CD4-positive, alpha-beta T cell (primary cell): ENCODE results near the gene C17orf67. TPM values are rescaled to one million over a fixed set of nuclear protein-coding genes. Genes with fewer than 3 reads are reported as not detected.

ENCODE experiments used
- ATAC-seq: fragments of 200-7000 bp; cut with Tn5 transposase; one replicate; pipeline ENCODE4 v1.10.0; 2022; ENCODE audit warnings: mild to moderate bottlenecking; ENCODE audit not compliant: poor library complexity
- CTCF ChIA-PET: fragments of 350-600 bp; sonication (Branson Sonifier 250); formaldehyde crosslinking; loops from one replicate; lab custom pipeline; 2021; ENCODE audit warnings: antibody characterized with exemption, inconsistent platforms; lab: Charles Lee
- POLR2A ChIA-PET: fragments of 350-600 bp; sonication (Branson Sonifier 250); formaldehyde crosslinking; loops from one replicate; lab custom pipeline; 2021; ENCODE audit warnings: antibody characterized with exemption, inconsistent platforms; lab: Charles Lee
- DNase-seq, 14 experiments: peaks; one replicate each; pipeline ENCODE4 v3.0.0-alpha.2; 2013 to 2020; ENCODE audit warnings: mixed read lengths in 2 of 14
- H3K27ac ChIP-seq, 2 donors: one replicate each; pipeline versions ENCODE4 v1.5.1 to v1.7.0; 2013; ENCODE audit warnings: low read length in 2 of 2, low read depth in 1 of 2, mild to moderate bottlenecking in 1 of 2
- H3K27me3 ChIP-seq, 2 experiments: 1 replicate in 1 of 2; 2 replicates in 1 of 2; pipeline versions ENCODE4 v1.6.1 to v1.7.0; 2013; ENCODE audit warnings: low read length in 2 of 2, control low read depth in 1 of 2, mild to moderate bottlenecking in 1 of 2, moderate library complexity in 1 of 2; ENCODE audit not compliant: insufficient read depth in 2 of 2, control insufficient read depth in 1 of 2
- H3K36me3 ChIP-seq: one replicate; pipeline ENCODE4 v1.6.1; 2013; ENCODE audit warnings: low read length, control low read depth; ENCODE audit not compliant: insufficient read depth
- H3K4me1 ChIP-seq: one replicate; pipeline ENCODE4 v1.6.1; 2013; ENCODE audit warnings: low read length, control low read depth; ENCODE audit not compliant: insufficient read depth
- H3K4me3 ChIP-seq: one replicate; pipeline ENCODE4 v1.5.1; 2013; ENCODE audit warnings: mild to moderate bottlenecking, low read length, moderate library complexity
- H3K9me3 ChIP-seq, 2 experiments: 1 replicate in 1 of 2; 2 replicates in 1 of 2; pipeline versions ENCODE4 v1.6.1 to v1.7.0; 2013; ENCODE audit warnings: low read length in 2 of 2, mild to moderate bottlenecking in 2 of 2, control low read depth in 1 of 2, moderate library complexity in 1 of 2; ENCODE audit not compliant: control insufficient read depth in 1 of 2, insufficient read depth in 1 of 2
- H3K27ac Mint-ChIP-seq: one replicate; pipeline ENCODE4 v1.8.0; 2020; ENCODE audit warnings: mixed read lengths
- H3K27me3 Mint-ChIP-seq: one replicate; pipeline ENCODE4 v1.8.0; 2021; ENCODE audit warnings: mixed read lengths
- H3K36me3 Mint-ChIP-seq: one replicate; pipeline ENCODE4 v1.8.0; 2021; ENCODE audit warnings: low read depth, mixed read lengths
- H3K4me1 Mint-ChIP-seq: one replicate; pipeline ENCODE4 v1.8.0; 2021; ENCODE audit warnings: low read depth, mixed read lengths
- H3K4me3 Mint-ChIP-seq: one replicate; pipeline ENCODE4 v1.8.0; 2020; ENCODE audit warnings: mild to moderate bottlenecking, mixed read lengths
- H3K9me3 Mint-ChIP-seq: one replicate; pipeline ENCODE4 v1.8.0; 2020; ENCODE audit warnings: mixed read lengths
- intact Hi-C, 2 experiments: fragments of 100-400 bp; cut with DNase I in 1 of 2; cut with micrococcal nuclease in 1 of 2; formaldehyde crosslinking; loops; one replicate each; pipeline versions ENCODE4 v1.15.1 to v1.9.0; 2023 to 2025; cut with DNase I, micrococcal nuclease
- total RNA-seq, 174 experiments: library from RNA in 2 of 174; stranded (reverse) in 2 of 174; gene quantifications; one replicate each; pipeline ENCODE4 v1.2.3 and lab custom pipeline; 2021 to 2026
- TF ChIP-seq, protein P1 (sequence below): fragments of 200-600 bp; IDR thresholded peaks from one replicate; pipeline ENCODE4 v1.8.0; 2022; ENCODE audit warnings: antibody characterized with exemption, mild to moderate bottlenecking

C17orf67 gene
- total RNA-seq, 2 experiments from 2014 or later = 4.3 to 4.8 TPM

DNA sequence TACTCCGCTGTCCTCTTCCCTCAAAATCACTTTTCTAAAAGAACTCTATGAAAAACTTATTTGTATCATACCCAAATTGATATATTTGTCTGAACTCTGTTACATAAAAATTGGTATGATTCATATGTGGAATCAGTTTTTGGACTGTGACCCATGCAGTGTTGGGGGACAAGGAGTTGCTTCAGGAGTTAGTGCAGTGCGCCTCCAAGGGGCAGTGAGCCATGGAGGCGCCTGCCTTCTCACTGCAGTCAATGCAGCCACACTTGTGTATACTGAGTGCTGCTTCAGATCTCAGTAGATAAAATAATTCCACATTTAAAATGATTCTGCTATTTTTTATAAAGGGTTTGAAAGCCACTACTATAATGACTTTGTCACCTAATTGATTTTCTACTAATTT, 32.8 kb upstream of the C17orf67 start:
- H3K27ac Mint-ChIP-seq = no peak overlapping the region
- peaks cover 9% of the 10 kb centered on the region for H3K4me1 Mint-ChIP-seq
- H3K9me3 ChIP-seq = no peaks in the 10 kb centered on the region
- TF ChIP-seq, protein P1, sequence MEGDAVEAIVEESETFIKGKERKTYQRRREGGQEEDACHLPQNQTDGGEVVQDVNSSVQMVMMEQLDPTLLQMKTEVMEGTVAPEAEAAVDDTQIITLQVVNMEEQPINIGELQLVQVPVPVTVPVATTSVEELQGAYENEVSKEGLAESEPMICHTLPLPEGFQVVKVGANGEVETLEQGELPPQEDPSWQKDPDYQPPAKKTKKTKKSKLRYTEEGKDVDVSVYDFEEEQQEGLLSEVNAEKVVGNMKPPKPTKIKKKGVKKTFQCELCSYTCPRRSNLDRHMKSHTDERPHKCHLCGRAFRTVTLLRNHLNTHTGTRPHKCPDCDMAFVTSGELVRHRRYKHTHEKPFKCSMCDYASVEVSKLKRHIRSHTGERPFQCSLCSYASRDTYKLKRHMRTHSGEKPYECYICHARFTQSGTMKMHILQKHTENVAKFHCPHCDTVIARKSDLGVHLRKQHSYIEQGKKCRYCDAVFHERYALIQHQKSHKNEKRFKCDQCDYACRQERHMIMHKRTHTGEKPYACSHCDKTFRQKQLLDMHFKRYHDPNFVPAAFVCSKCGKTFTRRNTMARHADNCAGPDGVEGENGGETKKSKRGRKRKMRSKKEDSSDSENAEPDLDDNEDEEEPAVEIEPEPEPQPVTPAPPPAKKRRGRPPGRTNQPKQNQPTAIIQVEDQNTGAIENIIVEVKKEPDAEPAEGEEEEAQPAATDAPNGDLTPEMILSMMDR = peak; percentile 27
- no peaks in the 10 kb centered on the region for H3K9me3 Mint-ChIP-seq
- H3K4me3 ChIP-seq = no peak overlapping the region
- intact Hi-C loops = loop anchor here in 1 of 2 experiments (1.0 kb wide), 1 partner anchor 47 kb away; no protein-coding TSS in a partner anchor
- H3K27ac ChIP-seq = no peak overlapping the region
- DNase-seq (peak in 4 of 14 experiments; percentile 2 to 34 (median 19)), ATAC-seq (no peak)
- H3K36me3 Mint-ChIP-seq = peaks cover 32% of the 10 kb centered on the region
- ChIA-PET CTCF (no interaction called here), POLR2A (no interaction called here)
- H3K36me3 ChIP-seq = peaks cover 29% of the 10 kb centered on the region
- no peaks in the 10 kb centered on the region for H3K27me3 Mint-ChIP-seq
- H3K4me3 Mint-ChIP-seq = no peak overlapping the region
- no peaks in the 10 kb centered on the region for H3K27me3 ChIP-seq
- peaks cover 2% of the 10 kb centered on the region for H3K4me1 ChIP-seq

DNA sequence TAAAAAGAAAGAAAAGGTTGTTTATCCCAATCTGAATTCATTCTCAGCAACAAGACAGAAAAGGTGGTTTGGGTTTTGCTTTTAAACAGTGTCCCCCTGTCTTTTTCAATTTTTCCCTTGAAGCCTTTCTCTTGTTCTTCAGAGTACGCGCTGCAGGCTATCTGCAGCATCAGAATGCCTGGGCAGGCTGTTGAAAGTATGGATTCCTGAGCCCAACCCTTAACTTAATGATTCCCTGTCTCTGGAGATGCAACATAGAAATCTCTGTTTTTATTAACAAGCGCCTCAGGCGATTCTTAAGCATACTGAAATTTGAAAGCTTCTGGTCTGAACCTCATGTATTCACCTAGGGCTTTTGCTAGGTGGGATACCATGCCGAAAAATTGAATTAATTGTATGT, 32.4 kb upstream of the C17orf67 start:
- intact Hi-C loops = loop anchor here in 1 of 2 experiments (1.0 kb wide), 1 partner anchor 47 kb away; no protein-coding TSS in a partner anchor
- ChIA-PET POLR2A (no interaction called here), CTCF (no interaction called here)
- H3K4me3 Mint-ChIP-seq = no peak overlapping the region
- no peak overlapping the region for H3K27ac ChIP-seq
- peaks cover 2% of the 10 kb centered on the region for H3K4me1 ChIP-seq
- H3K9me3 ChIP-seq = no peaks in the 10 kb centered on the region
- H3K27me3 Mint-ChIP-seq = no peaks in the 10 kb centered on the region
- TF ChIP-seq, protein P1 = no peak
- DNase-seq (no peak), ATAC-seq (no peak)
- H3K4me3 ChIP-seq = no peak overlapping the region
- peaks cover 9% of the 10 kb centered on the region for H3K4me1 Mint-ChIP-seq
- peaks cover 36% of the 10 kb centered on the region for H3K36me3 Mint-ChIP-seq
- no peaks in the 10 kb centered on the region for H3K9me3 Mint-ChIP-seq
- no peaks in the 10 kb centered on the region for H3K27me3 ChIP-seq
- H3K27ac Mint-ChIP-seq = no peak overlapping the region
- H3K36me3 ChIP-seq = peaks cover 32% of the 10 kb centered on the region

DNA sequence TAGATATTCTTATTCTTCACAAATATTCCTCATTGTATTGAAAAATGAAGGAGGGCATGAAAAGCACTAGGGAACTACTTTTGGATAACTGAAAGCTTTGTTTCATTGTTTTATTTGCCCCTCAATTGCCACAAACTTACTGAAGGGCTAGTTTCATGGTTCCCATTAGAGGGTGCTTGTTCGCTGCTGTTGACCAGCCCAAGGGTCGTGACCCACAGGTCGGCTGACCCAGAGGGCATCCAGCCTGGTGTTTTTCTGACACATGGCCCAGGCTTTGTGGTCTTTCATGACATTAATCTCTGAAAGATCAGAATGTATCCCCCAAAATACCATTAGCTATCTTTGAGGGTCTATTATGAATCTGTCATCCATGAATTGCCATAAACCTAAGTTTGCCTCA, 30.3 kb upstream of the C17orf67 start:
- Histone ChIP-seq H3K9me3 (no peaks in the 10 kb centered on the region), H3K36me3 (peaks cover 48% of the 10 kb centered on the region), H3K4me1 (no peaks in the 10 kb centered on the region), H3K27me3 (no peaks in the 10 kb centered on the region), H3K27ac (no peak overlapping the region), H3K4me3 (no peak overlapping the region)
- Mint-ChIP-seq H3K9me3 (no peaks in the 10 kb centered on the region), H3K27me3 (no peaks in the 10 kb centered on the region), H3K27ac (no peak overlapping the region), H3K4me1 (no peaks in the 10 kb centered on the region), H3K4me3 (no peak overlapping the region), H3K36me3 (peaks cover 52% of the 10 kb centered on the region)
- no peak for ATAC-seq
- POLR2A ChIA-PET = interaction anchor here (0.7 kb wide), 1 partner anchor 26 kb away, joined by 3 read pairs; no protein-coding TSS in a partner anchor
- CTCF ChIA-PET = no interaction called here
- TF ChIP-seq, protein P1 = no peak
- intact Hi-C loops = no loop called here
- DNase-seq = no peak
